Measurements from ENCODE around the gene SEC23B. TPM values are rescaled to one million over a fixed set of nuclear protein-coding genes. Genes with fewer than 3 reads are reported as not detected.

The SEC23B gene
- polyA plus RNA-seq, 1 donor from 2014 or later: 77.8 TPM

DNA sequence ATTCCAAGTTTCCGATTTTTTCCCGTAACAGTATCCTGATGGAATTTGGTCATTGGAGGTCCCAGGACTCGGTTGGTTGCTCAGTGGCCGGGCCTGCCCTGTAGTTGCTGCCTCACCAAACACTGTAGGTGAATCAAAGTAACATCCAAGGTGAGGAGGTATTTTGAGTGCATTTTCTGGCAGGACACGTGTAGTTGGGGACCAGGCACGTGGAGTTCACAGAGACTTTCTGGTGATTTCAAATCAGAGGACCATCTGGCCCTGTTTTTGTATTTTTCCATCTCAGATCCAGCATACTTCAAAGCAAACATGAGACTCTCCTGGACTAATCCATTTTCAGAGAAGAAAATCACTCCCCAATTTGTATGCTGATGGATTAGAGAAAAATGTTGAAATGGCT, 70.2 kb downstream of the SEC23B start:
- Histone ChIP-seq H2AFZ (ENCODE audit: low read depth, low read length) (no peak overlapping the region), H3K9me2 (ENCODE audit: insufficient read depth, low read length) (no peaks in the 10 kb centered on the region)

GRCh38 chr20:18578581-18578980, 70.8 kb downstream of the SEC23B start:
- Histone ChIP-seq H3F3A (ENCODE audit: insufficient read depth, low read length, poor library complexity, severe bottlenecking) (no peaks in the 10 kb centered on the region), H3K9ac (ENCODE audit: low read length) (no peak overlapping the region), H2AFZ (ENCODE audit: low read depth, low read length) (no peak overlapping the region), H3K79me2 (replicated peaks; ENCODE audit: insufficient read depth, low read length) (no peaks in the 10 kb centered on the region), H3K36me3 (ENCODE audit: insufficient read depth, low read length) (no peaks in the 10 kb centered on the region), H3K4me3 (ENCODE audit: low read length) (no peak overlapping the region), H3K27ac (ENCODE audit: low read length) (no peak overlapping the region), H3K9me3 (ENCODE audit: low read length) (no peaks in the 10 kb centered on the region), H4K20me1 (ENCODE audit: insufficient read depth) (no peaks in the 10 kb centered on the region), H3K9me2 (ENCODE audit: insufficient read depth, low read length) (no peaks in the 10 kb centered on the region), H3K4me2 (ENCODE audit: low read length) (no peak overlapping the region), H3K27me3 (ENCODE audit: insufficient read depth, low read depth, low read length) (no peaks in the 10 kb centered on the region)
- TF ChIP-seq CTCF (IDR thresholded peaks at IDR 0.05; ENCODE audit: poor library complexity, severe bottlenecking): no peak
- TF ChIP-seq POLR2AphosphoS5 (IDR thresholded peaks at IDR 0.05): no peak
- no peak for TF ChIP-seq EZH2 (IDR thresholded peaks at IDR 0.05; ENCODE audit: borderline replicate concordance, insufficient read depth, low read length, poor library complexity, severe bottlenecking)

More for the DNA sequence above, 70.2 kb downstream of the SEC23B start:
- Histone ChIP-seq H3K4me3 (ENCODE audit: low read length) (no peak overlapping the region), H4K20me1 (ENCODE audit: insufficient read depth) (no peaks in the 10 kb centered on the region), H3K9ac (ENCODE audit: low read length) (no peak overlapping the region), H3K27me3 (ENCODE audit: insufficient read depth, low read depth, low read length) (no peaks in the 10 kb centered on the region), H3K27ac (ENCODE audit: low read length) (no peak overlapping the region), H3K9me3 (ENCODE audit: low read length) (no peaks in the 10 kb centered on the region), H3F3A (ENCODE audit: insufficient read depth, low read length, poor library complexity, severe bottlenecking) (no peaks in the 10 kb centered on the region), H3K79me2 (replicated peaks; ENCODE audit: insufficient read depth, low read length) (no peaks in the 10 kb centered on the region), H3K4me2 (ENCODE audit: low read length) (no peak overlapping the region), H3K36me3 (ENCODE audit: insufficient read depth, low read length) (no peaks in the 10 kb centered on the region)
- TF ChIP-seq SMC3 (conservative IDR thresholded peaks at IDR 0.05; ENCODE audit: poor library complexity): no peak
- TF ChIP-seq CTCF (IDR thresholded peaks at IDR 0.05; ENCODE audit: poor library complexity, severe bottlenecking): no peak
- no peak for TF ChIP-seq RAD21 (conservative IDR thresholded peaks at IDR 0.05)
- no peak for TF ChIP-seq EP300 (conservative IDR thresholded peaks at IDR 0.05; ENCODE audit: poor library complexity, severe bottlenecking)
- TF ChIP-seq EZH2 (IDR thresholded peaks at IDR 0.05; ENCODE audit: borderline replicate concordance, insufficient read depth, low read length, poor library complexity, severe bottlenecking): no peak
- no peak for TF ChIP-seq POLR2AphosphoS5 (IDR thresholded peaks at IDR 0.05)
- TF ChIP-seq, protein P1, sequence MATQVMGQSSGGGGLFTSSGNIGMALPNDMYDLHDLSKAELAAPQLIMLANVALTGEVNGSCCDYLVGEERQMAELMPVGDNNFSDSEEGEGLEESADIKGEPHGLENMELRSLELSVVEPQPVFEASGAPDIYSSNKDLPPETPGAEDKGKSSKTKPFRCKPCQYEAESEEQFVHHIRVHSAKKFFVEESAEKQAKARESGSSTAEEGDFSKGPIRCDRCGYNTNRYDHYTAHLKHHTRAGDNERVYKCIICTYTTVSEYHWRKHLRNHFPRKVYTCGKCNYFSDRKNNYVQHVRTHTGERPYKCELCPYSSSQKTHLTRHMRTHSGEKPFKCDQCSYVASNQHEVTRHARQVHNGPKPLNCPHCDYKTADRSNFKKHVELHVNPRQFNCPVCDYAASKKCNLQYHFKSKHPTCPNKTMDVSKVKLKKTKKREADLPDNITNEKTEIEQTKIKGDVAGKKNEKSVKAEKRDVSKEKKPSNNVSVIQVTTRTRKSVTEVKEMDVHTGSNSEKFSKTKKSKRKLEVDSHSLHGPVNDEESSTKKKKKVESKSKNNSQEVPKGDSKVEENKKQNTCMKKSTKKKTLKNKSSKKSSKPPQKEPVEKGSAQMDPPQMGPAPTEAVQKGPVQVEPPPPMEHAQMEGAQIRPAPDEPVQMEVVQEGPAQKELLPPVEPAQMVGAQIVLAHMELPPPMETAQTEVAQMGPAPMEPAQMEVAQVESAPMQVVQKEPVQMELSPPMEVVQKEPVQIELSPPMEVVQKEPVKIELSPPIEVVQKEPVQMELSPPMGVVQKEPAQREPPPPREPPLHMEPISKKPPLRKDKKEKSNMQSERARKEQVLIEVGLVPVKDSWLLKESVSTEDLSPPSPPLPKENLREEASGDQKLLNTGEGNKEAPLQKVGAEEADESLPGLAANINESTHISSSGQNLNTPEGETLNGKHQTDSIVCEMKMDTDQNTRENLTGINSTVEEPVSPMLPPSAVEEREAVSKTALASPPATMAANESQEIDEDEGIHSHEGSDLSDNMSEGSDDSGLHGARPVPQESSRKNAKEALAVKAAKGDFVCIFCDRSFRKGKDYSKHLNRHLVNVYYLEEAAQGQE (IDR thresholded peaks at IDR 0.05; ENCODE audit: borderline replicate concordance): no peak
- no peak for TF ChIP-seq TAF1 (IDR thresholded peaks at IDR 0.05; ENCODE audit: low read depth)
- TF ChIP-seq MXI1 (conservative IDR thresholded peaks at IDR 0.05; ENCODE audit: poor library complexity, severe bottlenecking): no peak

Measured in neural cell (in vitro differentiated cells).